HepG2 (cell line): ENCODE results near the gene YWHAH. TPM values are rescaled to one million over a fixed set of nuclear protein-coding genes. Genes with fewer than 3 reads are reported as not detected.

ENCODE experiments used
- BCL6 ChIP-seq: IDR thresholded peaks from 2 replicates; pipeline ENCODE4 v1.6.1; 2016; ENCODE audit warnings: missing genetic modification reagents, missing compliant biosample characterization
- DMAP1 ChIP-seq: IDR thresholded peaks from 2 replicates; pipeline ENCODE4 v1.6.1; 2016
- FOSL1 ChIP-seq: sonication (generic); formaldehyde crosslinking; IDR thresholded peaks from 2 replicates; pipeline ENCODE4 v1.9.0; 2021; ENCODE audit warnings: missing genetic modification reagents, borderline replicate concordance
- GABPA ChIP-seq, 2 experiments: IDR thresholded peaks; 2 replicates each; pipeline ENCODE4 v1.6.1; 2011 to 2016; ENCODE audit warnings: low read depth in 2 of 2, low read length in 1 of 2, missing biosample characterization in 1 of 2, missing genetic modification characterization in 1 of 2
- HNRNPH1 ChIP-seq: fragments of 200-400 bp; formaldehyde crosslinking; optimal IDR thresholded peaks from 2 replicates; pipeline ENCODE3; 2017; ENCODE audit warnings: mild to moderate bottlenecking, low read depth, low read length
- KDM2A ChIP-seq: sonication (generic); formaldehyde crosslinking; IDR thresholded peaks from 2 replicates; pipeline ENCODE4 v1.4.0; 2020; ENCODE audit warnings: low read depth, missing genetic modification reagents, borderline replicate concordance
- KDM5B ChIP-seq: sonication (generic); formaldehyde crosslinking; IDR thresholded peaks from 2 replicates; pipeline ENCODE4 v1.4.0; 2020; ENCODE audit warnings: missing genetic modification reagents, mild to moderate bottlenecking, borderline replicate concordance
- KDM6A ChIP-seq: IDR thresholded peaks from 2 replicates; pipeline ENCODE4 v1.6.1; 2016; ENCODE audit warnings: low read depth
- KMT2A ChIP-seq: sonication (generic); formaldehyde crosslinking; IDR thresholded peaks from 2 replicates; pipeline ENCODE4 v1.4.0; 2020; ENCODE audit warnings: missing genetic modification reagents
- KMT2B ChIP-seq: IDR thresholded peaks from 2 replicates; pipeline ENCODE4 v1.6.1; 2016; ENCODE audit warnings: missing genetic modification reagents, missing compliant biosample characterization
- RNF2 ChIP-seq: fragments of 450-650 bp; conservative IDR thresholded peaks from 2 replicates; pipeline ENCODE4 v1.6.1; 2016; ENCODE audit warnings: low read depth
- SMARCC2 ChIP-seq: fragments of 450-650 bp; IDR thresholded peaks from 2 replicates; pipeline ENCODE4 v1.6.1; 2017; ENCODE audit warnings: antibody characterized with exemption, mild to moderate bottlenecking
- TAF15 ChIP-seq: fragments of 200-400 bp; formaldehyde crosslinking; IDR thresholded peaks from one replicate; pipeline ENCODE4 v1.6.1; 2018; ENCODE audit warnings: mild to moderate bottlenecking, low read depth, low read length; ENCODE audit not compliant: poor library complexity, severe bottlenecking
- TCF12 ChIP-seq, 2 experiments: fragments of 450-650 bp in 1 of 2; sonication (generic) in 1 of 2; formaldehyde crosslinking in 1 of 2; IDR thresholded peaks; 2 replicates each; pipeline versions ENCODE4 v1.6.1 to v1.8.0; 2017 to 2022; ENCODE audit warnings: antibody characterized with exemption in 1 of 2, mild to moderate bottlenecking in 1 of 2, missing genetic modification reagents in 1 of 2, moderate library complexity in 1 of 2
- ZBTB2 ChIP-seq: sonication (generic); formaldehyde crosslinking; IDR thresholded peaks from 2 replicates; pipeline ENCODE4 v1.8.0; 2022; ENCODE audit warnings: low read depth, missing genetic modification reagents
- ZFP37 ChIP-seq: sonication (generic); formaldehyde crosslinking; IDR thresholded peaks from 2 replicates; pipeline ENCODE4 v1.4.0; 2020; ENCODE audit warnings: missing genetic modification reagents, borderline replicate concordance
- ZFY ChIP-seq: sonication (generic); formaldehyde crosslinking; IDR thresholded peaks from 2 replicates; pipeline ENCODE4 v1.4.0; 2020; ENCODE audit warnings: missing genetic modification reagents
- ZNF138 ChIP-seq: sonication (generic); formaldehyde crosslinking; IDR thresholded peaks from 2 replicates; pipeline ENCODE4 v1.5.0; 2020; ENCODE audit warnings: mild to moderate bottlenecking, low read depth, missing genetic modification reagents
- ZNF251 ChIP-seq: sonication (generic); formaldehyde crosslinking; IDR thresholded peaks from 2 replicates; pipeline ENCODE4 v1.9.0; 2021; ENCODE audit warnings: mild to moderate bottlenecking, missing genetic modification reagents
- ZNF44 ChIP-seq: sonication (generic); formaldehyde crosslinking; IDR thresholded peaks from 2 replicates; pipeline ENCODE4 v1.5.1; 2020; ENCODE audit warnings: mild to moderate bottlenecking, missing genetic modification reagents
- ZNF574 ChIP-seq: sonication (generic); formaldehyde crosslinking; IDR thresholded peaks from 2 replicates; pipeline ENCODE4 v1.4.0; 2020; ENCODE audit warnings: missing genetic modification reagents
- polyA plus RNA-seq, 8 experiments: library from polyadenylated mRNA; depleted of rRNA in 3 of 8; stranded (reverse) in 7 of 8; unstranded in 1 of 8; fragments of >200 nt; fragmentation: Illumina TruSeq in 4 of 8; extraction: Trizol in 4 of 8; gene quantifications; 2 replicates each; pipeline versions ENCODE4 v1.2.1 to v1.2.3, GENCODE V29; 2011 to 2016; ENCODE audit warnings: low read depth in 4 of 8, missing spikeins in 1 of 8, mixed read lengths in 1 of 8; ENCODE audit not compliant: insufficient read depth in 1 of 8
- total RNA-seq, 5 experiments: library from RNA; depleted of rRNA; stranded (reverse); fragments of >200 nt; fragmentation: Illumina TruSeq; extraction: Trizol; gene quantifications; 2 replicates each; pipeline ENCODE4 v1.2.3, GENCODE V29; 2016; ENCODE audit warnings: low read depth in 1 of 5
- TF ChIP-seq, protein P1 (sequence below): conservative IDR thresholded peaks from 2 replicates; pipeline ENCODE4 v1.6.1; 2018; ENCODE audit warnings: missing genetic modification reagents
- TF ChIP-seq, protein P2 (sequence below): sonication (generic); formaldehyde crosslinking; IDR thresholded peaks from 2 replicates; pipeline ENCODE4 v1.4.0; 2020; ENCODE audit warnings: missing genetic modification reagents

Gene YWHAH
- total and polyA plus RNA-seq, 2 of the 13 experiments (the other 11 are each of a cell fraction or from before 2014, with no cell fraction given): 35.6 to 92.7 TPM

GRCh38 chr22:31944700-31945442, 536 bp downstream of the YWHAH start (continued):
- no peak for TF ChIP-seq KDM2A (CRISPR knock-in tag)
- TF ChIP-seq KMT2A (CRISPR knock-in tag): 0 out of 2 replicates have a peak, but pooled peaks have one; percentile 20
- TF ChIP-seq TAF15: no peak
- 0 out of 2 replicates have a peak, but pooled peaks have one; percentile 22 for TF ChIP-seq ZNF138
- peak; percentile 89 for TF ChIP-seq ZBTB2
- no peak for TF ChIP-seq SMARCC2
- peak; percentile 26; the same call in 1 of the 2 replicates for TF ChIP-seq DMAP1 (CRISPR knock-in tag)
- TF ChIP-seq FOSL1 (CRISPR knock-in tag): no peak
- peak; percentile 79 for TF ChIP-seq ZFY (CRISPR knock-in tag)
- no peak for TF ChIP-seq TCF12 (IDR thresholded peaks at IDR 0.05)
- no peak; the same call in 1 of the 2 replicates for TF ChIP-seq TCF12 (CRISPR knock-in tag; IDR thresholded peaks at IDR 0.05)
- TF ChIP-seq BCL6: no peak
- no peak; the same call in none of the 2 replicates for TF ChIP-seq ZNF574
- peak; percentile 21; the same call in 1 of the 2 replicates for TF ChIP-seq GABPA (IDR thresholded peaks at IDR 0.05; ENCODE audit: low read depth, low read length)
- 0 out of 2 replicates have a peak, but pooled peaks have one; percentile 12 for TF ChIP-seq GABPA (CRISPR knock-in tag; IDR thresholded peaks at IDR 0.05; ENCODE audit: low read depth)
- 0 out of 2 replicates have a peak, but pooled peaks have one; percentile 37 for TF ChIP-seq RNF2
- TF ChIP-seq ZNF44 (CRISPR knock-in tag): no peak
- no peak for TF ChIP-seq ZNF251 (CRISPR knock-in tag)
- TF ChIP-seq KDM6A (CRISPR knock-in tag): no peak
- no peak for TF ChIP-seq HNRNPH1
- TF ChIP-seq, protein P1, sequence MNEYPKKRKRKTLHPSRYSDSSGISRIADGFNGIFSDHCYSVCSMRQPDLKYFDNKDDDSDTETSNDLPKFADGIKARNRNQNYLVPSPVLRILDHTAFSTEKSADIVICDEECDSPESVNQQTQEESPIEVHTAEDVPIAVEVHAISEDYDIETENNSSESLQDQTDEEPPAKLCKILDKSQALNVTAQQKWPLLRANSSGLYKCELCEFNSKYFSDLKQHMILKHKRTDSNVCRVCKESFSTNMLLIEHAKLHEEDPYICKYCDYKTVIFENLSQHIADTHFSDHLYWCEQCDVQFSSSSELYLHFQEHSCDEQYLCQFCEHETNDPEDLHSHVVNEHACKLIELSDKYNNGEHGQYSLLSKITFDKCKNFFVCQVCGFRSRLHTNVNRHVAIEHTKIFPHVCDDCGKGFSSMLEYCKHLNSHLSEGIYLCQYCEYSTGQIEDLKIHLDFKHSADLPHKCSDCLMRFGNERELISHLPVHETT (CRISPR knock-in tag): no peak
- TF ChIP-seq ZFP37 (CRISPR knock-in tag): no peak
- TF ChIP-seq, protein P2, sequence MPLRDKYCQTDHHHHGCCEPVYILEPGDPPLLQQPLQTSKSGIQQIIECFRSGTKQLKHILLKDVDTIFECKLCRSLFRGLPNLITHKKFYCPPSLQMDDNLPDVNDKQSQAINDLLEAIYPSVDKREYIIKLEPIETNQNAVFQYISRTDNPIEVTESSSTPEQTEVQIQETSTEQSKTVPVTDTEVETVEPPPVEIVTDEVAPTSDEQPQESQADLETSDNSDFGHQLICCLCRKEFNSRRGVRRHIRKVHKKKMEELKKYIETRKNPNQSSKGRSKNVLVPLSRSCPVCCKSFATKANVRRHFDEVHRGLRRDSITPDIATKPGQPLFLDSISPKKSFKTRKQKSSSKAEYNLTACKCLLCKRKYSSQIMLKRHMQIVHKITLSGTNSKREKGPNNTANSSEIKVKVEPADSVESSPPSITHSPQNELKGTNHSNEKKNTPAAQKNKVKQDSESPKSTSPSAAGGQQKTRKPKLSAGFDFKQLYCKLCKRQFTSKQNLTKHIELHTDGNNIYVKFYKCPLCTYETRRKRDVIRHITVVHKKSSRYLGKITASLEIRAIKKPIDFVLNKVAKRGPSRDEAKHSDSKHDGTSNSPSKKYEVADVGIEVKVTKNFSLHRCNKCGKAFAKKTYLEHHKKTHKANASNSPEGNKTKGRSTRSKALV: no peak
- TF ChIP-seq KMT2B (CRISPR knock-in tag): no peak
- TF ChIP-seq KDM5B (CRISPR knock-in tag): no peak
